Mucosa of descending colon (tissue), 3 donors: Measurements from ENCODE around the gene DEF6. TPM values are rescaled to one million over a fixed set of nuclear protein-coding genes. Genes with fewer than 3 reads are reported as not detected.

Experiments used
- ATAC-seq: fragments of 200-7000 bp; cut with Tn5 transposase; one replicate; pipeline ENCODE4 v1.9.1; 2020; ENCODE audit warnings: mild to moderate bottlenecking, moderate library complexity
- DNase-seq, 3 donors: peaks; one replicate each; pipeline ENCODE4 v3.0.0-alpha.2; 2020
- H3K36me3 ChIP-seq: fragments of 200-600 bp; one replicate; pipeline ENCODE4 v1.8.0; 2021; ENCODE audit warnings: low read depth, mild to moderate bottlenecking
- H3K4me1 ChIP-seq: fragments of 200-600 bp; one replicate; pipeline ENCODE4 v1.8.0; 2021; ENCODE audit warnings: low read depth, mild to moderate bottlenecking
- H3K4me3 ChIP-seq: fragments of 200-600 bp; one replicate; pipeline ENCODE4 v1.8.0; 2021; ENCODE audit warnings: mild to moderate bottlenecking
- H3K9me3 ChIP-seq: fragments of 200-600 bp; one replicate; pipeline ENCODE4 v1.8.0; 2021; ENCODE audit warnings: mild to moderate bottlenecking
- CTCF ChIP-seq: fragments of 200-600 bp; IDR thresholded peaks from one replicate; pipeline ENCODE4 v1.8.0; 2022; ENCODE audit warnings: antibody characterized with exemption, mild to moderate bottlenecking
- intact Hi-C, 2 donors: fragments of 100-400 bp; cut with DNase I in 1 of 2; cut with micrococcal nuclease in 1 of 2; formaldehyde crosslinking; loops; one replicate each; pipeline versions ENCODE4 v1.11.0 to v1.11.1; 2022; cut with DNase I, micrococcal nuclease
- total RNA-seq, 3 donors: library from RNA; stranded (reverse); fragmentation: NEBNext Ultra II Directional in 2 of 3; extraction: Animal tissue kit (Norgen Biotek cat#: 25700) in 2 of 3; gene quantifications; one replicate each; pipeline versions ENCODE4 v1.2.1 to v1.2.4, GENCODE V29; 2021 to 2023
- donor health status: DM: no; HTN: no; CAD: no; lungs with moderate emphysema.
- donor health status: DM: no; HTN: no; CAD: no.
- donor health status: DM: no; HTN: yes; CAD: no.

DEF6 gene
- total RNA-seq, 3 donors from 2014 or later = 7.4 to 15.1 (median 13.7) TPM

GRCh38 chr6:35341557-35341956 lies 43.9 kb downstream of the DEF6 start:
- DNase-seq = no peak
- no peaks in the 10 kb centered on the region for H3K36me3 ChIP-seq
- TF ChIP-seq CTCF = no peak
- no peak for ATAC-seq
- H3K4me3 ChIP-seq = no peak overlapping the region
- peaks cover 24% of the 10 kb centered on the region for H3K4me1 ChIP-seq
- intact Hi-C loops = loop anchor here (5.0 kb wide), 1 partner anchor 106 kb away; no protein-coding TSS in a partner anchor
- H3K9me3 ChIP-seq = no peaks in the 10 kb centered on the region

- intact Hi-C loops = loop anchor here (5.0 kb wide), 1 partner anchor 105 kb away; no protein-coding TSS in a partner anchor
- Histone ChIP-seq H3K4me3 (peak within 1 kb of the TSS; percentile 50), H3K9me3 (no peaks in the 10 kb centered on the region), H3K36me3 (no peaks in the 10 kb centered on the region), H3K4me1 (peaks cover 24% of the 10 kb centered on the region)
- ATAC-seq (peak; percentile 100), DNase-seq (peak; percentile 98 to 100 (median 99))
- TF ChIP-seq CTCF = peak; percentile 98
Observed at GRCh38 chr6:35342258-35343091, 44.9 kb downstream of the DEF6 start, which contains the start of gene PPARD. TSS of gene PPARD (plus strand) at chr6:35342558. CDS start at chr6:35411088, 68,530 bp downstream.

GRCh38 chr6:35343092-35343834 lies 45.6 kb downstream of the DEF6 start:
- peaks cover 24% of the 10 kb centered on the region for H3K4me1 ChIP-seq
- H3K4me3 ChIP-seq = peak overlapping the region; percentile 50
- DNase-seq (peak; percentile 51 to 68 (median 52)), ATAC-seq (peak; percentile 1)
- no peak for TF ChIP-seq CTCF
- intact Hi-C loops = loop anchor here (5.0 kb wide), 1 partner anchor 104 kb away; no protein-coding TSS in a partner anchor
- no peaks in the 10 kb centered on the region for H3K36me3 ChIP-seq
- H3K9me3 ChIP-seq = no peaks in the 10 kb centered on the region

- H3K4me3 ChIP-seq = no peak overlapping the region
- peaks cover 24% of the 10 kb centered on the region for H3K4me1 ChIP-seq
- H3K9me3 ChIP-seq = no peaks in the 10 kb centered on the region
- H3K36me3 ChIP-seq = no peaks in the 10 kb centered on the region
- DNase-seq (no peak), ATAC-seq (no peak)
- intact Hi-C loops = loop anchor here (5.0 kb wide), 1 partner anchor 103 kb away; no protein-coding TSS in a partner anchor
- no peak for TF ChIP-seq CTCF
Observed at GRCh38 chr6:35343835-35344550, 46.4 kb downstream of the DEF6 start.

- DNase-seq (no peak), ATAC-seq (no peak)
- intact Hi-C loops = no loop called here
- TF ChIP-seq CTCF = no peak
- H3K36me3 ChIP-seq = no peaks in the 10 kb centered on the region
- H3K9me3 ChIP-seq = no peaks in the 10 kb centered on the region
- no peak overlapping the region for H3K4me3 ChIP-seq
- H3K4me1 ChIP-seq = no peaks in the 10 kb centered on the region
Observed at GRCh38 chr6:35351422-35351821, 53.8 kb downstream of the DEF6 start.
